Upper lobe of left lung (tissue), 6 donors: ENCODE data around the gene HPD. TPM values are rescaled to one million over a fixed set of nuclear protein-coding genes. Genes with fewer than 3 reads are reported as not detected.
A peak's percentile ranks its signal among the peaks of the same experiment; 100 is the strongest.
"Not testable (repeated sequence)": the region's sequence is repeated elsewhere in the genome, so short reads cannot be mapped to it uniquely, and the experiment has no call there.

Source experiments
- ATAC-seq, 2 donors: fragments of 200-7000 bp; cut with Tn5 transposase; one replicate each; pipeline ENCODE4 v1.9.1; 2022; ENCODE audit warnings: mild to moderate bottlenecking in 2 of 2, moderate library complexity in 2 of 2; ENCODE audit not compliant: low FRiP score in 2 of 2
- DNase-seq, 2 donors: peaks; one replicate each; pipeline ENCODE4 v3.0.0-alpha.2; 2019 to 2020
- H3K27ac ChIP-seq, 4 donors: fragments of 200-600 bp; sonication (generic); one replicate each; pipeline ENCODE4 v1.5.1; 2016 to 2019
- H3K27me3 ChIP-seq, 4 donors: fragments of 200-600 bp; sonication (generic); one replicate each; pipeline ENCODE4 v1.5.1; 2017 to 2019
- H3K36me3 ChIP-seq, 4 donors: fragments of 200-600 bp; sonication (generic); one replicate each; pipeline ENCODE4 v1.5.1; 2016 to 2019
- H3K4me1 ChIP-seq, 4 donors: fragments of 200-600 bp; sonication (generic); one replicate each; pipeline ENCODE4 v1.5.1; 2018 to 2019
- H3K4me3 ChIP-seq, 4 donors: fragments of 200-600 bp; sonication (generic); one replicate each; pipeline ENCODE4 v1.5.1; 2017 to 2019; ENCODE audit warnings: mild to moderate bottlenecking in 2 of 4, moderate library complexity in 1 of 4
- H3K9me3 ChIP-seq, 4 donors: fragments of 200-600 bp; sonication (generic); one replicate each; pipeline ENCODE4 v1.5.1; 2018 to 2019
- EP300 ChIP-seq, 4 donors: sonication (generic); formaldehyde crosslinking; IDR thresholded peaks; one replicate each; pipeline ENCODE4 v1.5.1; 2017; ENCODE audit warnings: antibody characterized with exemption in 4 of 4, control low read depth in 2 of 4
- POLR2A ChIP-seq, 4 donors: fragments of 450-650 bp; IDR thresholded peaks; one replicate each; pipeline ENCODE4 v1.5.1; 2016 to 2017; ENCODE audit warnings: antibody characterized with exemption in 4 of 4, mild to moderate bottlenecking in 2 of 4
- POLR2AphosphoS5 ChIP-seq, 2 donors: sonication (generic); formaldehyde crosslinking; IDR thresholded peaks; one replicate each; pipeline ENCODE4 v1.5.1; 2017; ENCODE audit warnings: antibody characterized with exemption in 2 of 2
- WGBS, 2 donors: methylation state at CpG; one replicate each; pipeline ENCODE4 v1.1.5; 2017 to 2018; 5-methylcytosine and 5-hydroxymethylcytosine counted together
- total RNA-seq, 6 donors: library from RNA; depleted of rRNA in 4 of 6; stranded (reverse); fragments of >200 nt in 4 of 6; gene quantifications; one replicate each; pipeline versions ENCODE4 v1.1.0 to v1.2.1, GENCODE V29; 2016 to 2021
- TF ChIP-seq, protein P1 (sequence below), 6 experiments: fragments of 450-650 bp in 4 of 6; fragments of 200-600 bp in 2 of 6; sonication (generic) in 2 of 6; IDR thresholded peaks; one replicate each; pipeline ENCODE4 v1.5.1; 2016 to 2019; ENCODE audit warnings: antibody characterized with exemption in 6 of 6
- donor health status: DM: no; HTN: no; CAD: no; lungs with moderate emphysema.
- donor health status: DM: no; HTN: yes; CAD: no; lungs with severe emphysema.

The HPD gene
- total RNA-seq, 6 donors from 2014 or later = 1.1 to 7.3 (median 1.7) TPM; not detected in 1

DNA sequence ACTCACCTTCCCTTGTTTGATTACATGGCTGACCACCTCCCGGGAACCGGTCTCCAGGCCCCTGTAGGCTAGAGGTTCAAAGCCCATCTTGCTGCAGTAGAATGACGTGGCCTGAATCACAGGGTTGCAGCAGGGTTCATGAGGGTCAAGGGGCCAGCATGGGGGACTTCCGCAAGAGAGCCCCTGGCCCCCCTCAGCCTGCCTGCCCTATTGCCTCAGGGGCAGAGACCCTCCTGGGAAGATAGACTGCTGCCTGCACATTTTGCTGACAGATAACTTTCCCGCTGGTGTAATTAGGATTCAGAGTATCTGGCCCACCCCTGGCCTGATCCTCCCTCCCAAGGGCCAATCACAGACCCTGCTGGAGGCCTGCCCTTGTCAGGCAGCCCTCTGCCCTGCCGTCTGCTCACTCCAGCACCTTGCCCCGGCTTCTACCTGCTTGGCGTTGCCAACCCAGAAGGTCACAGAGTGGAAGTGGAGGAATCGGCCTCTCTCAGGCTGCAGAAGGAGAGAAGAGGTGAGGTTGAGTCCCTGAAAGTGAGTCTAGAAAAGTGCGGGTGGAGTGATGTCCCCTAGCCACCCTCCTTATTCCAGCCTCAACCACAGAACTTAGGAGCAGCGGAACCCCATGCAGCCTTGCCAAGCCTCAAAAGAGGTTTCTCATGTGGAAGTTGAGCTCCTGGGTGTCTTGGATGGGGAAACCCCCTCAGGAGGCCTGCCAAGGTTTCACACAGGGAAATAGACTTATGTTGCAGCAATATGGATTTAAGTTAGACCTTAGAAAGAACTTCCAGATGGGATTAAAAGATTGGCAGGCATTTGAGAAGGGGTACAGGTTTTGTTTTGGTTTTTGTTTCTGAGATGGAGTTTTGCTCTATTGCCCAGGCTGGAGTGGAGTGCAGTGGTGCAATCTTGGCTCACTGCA, 1.1 kb downstream of the HPD start:
- TF ChIP-seq EP300 (IDR thresholded peaks at IDR 0.05) (no peak), POLR2AphosphoS5 (IDR thresholded peaks at IDR 0.05) (no peak), POLR2A (IDR thresholded peaks at IDR 0.05) (no peak)
- TF ChIP-seq, protein P1, sequence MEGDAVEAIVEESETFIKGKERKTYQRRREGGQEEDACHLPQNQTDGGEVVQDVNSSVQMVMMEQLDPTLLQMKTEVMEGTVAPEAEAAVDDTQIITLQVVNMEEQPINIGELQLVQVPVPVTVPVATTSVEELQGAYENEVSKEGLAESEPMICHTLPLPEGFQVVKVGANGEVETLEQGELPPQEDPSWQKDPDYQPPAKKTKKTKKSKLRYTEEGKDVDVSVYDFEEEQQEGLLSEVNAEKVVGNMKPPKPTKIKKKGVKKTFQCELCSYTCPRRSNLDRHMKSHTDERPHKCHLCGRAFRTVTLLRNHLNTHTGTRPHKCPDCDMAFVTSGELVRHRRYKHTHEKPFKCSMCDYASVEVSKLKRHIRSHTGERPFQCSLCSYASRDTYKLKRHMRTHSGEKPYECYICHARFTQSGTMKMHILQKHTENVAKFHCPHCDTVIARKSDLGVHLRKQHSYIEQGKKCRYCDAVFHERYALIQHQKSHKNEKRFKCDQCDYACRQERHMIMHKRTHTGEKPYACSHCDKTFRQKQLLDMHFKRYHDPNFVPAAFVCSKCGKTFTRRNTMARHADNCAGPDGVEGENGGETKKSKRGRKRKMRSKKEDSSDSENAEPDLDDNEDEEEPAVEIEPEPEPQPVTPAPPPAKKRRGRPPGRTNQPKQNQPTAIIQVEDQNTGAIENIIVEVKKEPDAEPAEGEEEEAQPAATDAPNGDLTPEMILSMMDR (IDR thresholded peaks at IDR 0.05) = no peak
- Histone ChIP-seq H3K9me3 (no peaks in the 10 kb centered on the region), H3K36me3 (no peaks in the 10 kb centered on the region), H3K4me3 (no peak overlapping the region), H3K27ac (peak overlapping the region in 2 of 4 donors; percentile 80 to 84), H3K4me1 (peaks cover 4 to 8% (median 6%) of the 10 kb centered on the region in 4 donors), H3K27me3 (no peaks in the 10 kb centered on the region)
- DNase-seq (no peak), ATAC-seq (no peak)
- 81 to 84% methylated on average over 10 to 11 of the region's 11 CpGs for WGBS, 2 donors

DNA sequence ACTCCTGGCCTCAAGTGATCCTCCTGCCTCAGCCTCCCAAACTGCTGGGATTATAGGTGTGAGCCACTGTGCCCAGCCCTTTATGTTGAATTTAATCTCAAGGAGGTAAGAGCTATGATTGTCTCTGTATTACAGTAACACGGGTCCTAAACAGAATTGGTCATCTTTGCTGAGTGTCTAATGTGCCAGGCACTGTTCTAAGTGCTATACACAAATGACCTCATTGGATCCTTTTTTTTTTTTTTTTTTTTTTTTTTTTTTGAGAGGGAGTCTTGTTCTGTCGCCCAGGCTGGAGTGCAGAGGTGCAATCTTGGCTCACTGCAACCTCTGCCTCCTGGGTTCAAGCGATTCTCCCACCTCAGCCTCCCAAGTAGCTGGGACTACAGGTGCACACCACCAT, 6.3 kb downstream of the HPD start:
- WGBS, 2 donors = 56 to 59% methylated on average over 3 of the region's 3 CpGs

DNA sequence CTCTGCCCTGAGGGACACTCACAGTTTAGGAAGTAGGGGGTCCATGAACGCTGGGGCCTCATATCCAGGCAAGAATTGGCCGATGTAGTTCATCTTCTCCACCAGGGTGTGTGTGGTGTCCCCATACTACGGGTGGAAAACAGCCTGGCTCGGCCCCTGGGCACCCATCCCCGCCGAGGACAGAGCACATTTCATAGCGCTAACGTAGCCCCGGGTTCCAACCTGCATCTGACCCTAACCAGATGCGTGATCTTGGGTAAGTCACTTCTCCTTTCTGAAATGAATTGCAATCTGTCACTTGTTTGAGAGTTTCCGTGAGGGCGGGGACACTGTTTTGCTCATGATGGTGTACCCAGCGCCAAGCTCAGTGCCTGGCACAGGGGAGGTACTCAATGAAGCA, 9.0 kb downstream of the HPD start:
- H3K4me3 ChIP-seq = no peak overlapping the region
- H3K27ac ChIP-seq = no peak overlapping the region
- no peaks in the 10 kb centered on the region for H3K9me3 ChIP-seq
- DNase-seq (no peak), ATAC-seq (peak in 1 of 2 donors; percentile 34)
- H3K27me3 ChIP-seq = no peaks in the 10 kb centered on the region
- 60 to 76% methylated on average over 3 to 13 of the region's 13 CpGs for WGBS, 2 donors
- no peaks in the 10 kb centered on the region for H3K36me3 ChIP-seq
- no peaks in the 10 kb centered on the region for H3K4me1 ChIP-seq
- TF ChIP-seq, protein P1 (IDR thresholded peaks at IDR 0.05) = no peak

More for the DNA sequence above, 6.3 kb downstream of the HPD start:
- H3K4me1 ChIP-seq, H3K36me3 ChIP-seq, H3K9me3 ChIP-seq, H3K4me3 ChIP-seq, DNase-seq, ATAC-seq, H3K27me3 ChIP-seq, H3K27ac ChIP-seq: not testable (repeated sequence)

DNA sequence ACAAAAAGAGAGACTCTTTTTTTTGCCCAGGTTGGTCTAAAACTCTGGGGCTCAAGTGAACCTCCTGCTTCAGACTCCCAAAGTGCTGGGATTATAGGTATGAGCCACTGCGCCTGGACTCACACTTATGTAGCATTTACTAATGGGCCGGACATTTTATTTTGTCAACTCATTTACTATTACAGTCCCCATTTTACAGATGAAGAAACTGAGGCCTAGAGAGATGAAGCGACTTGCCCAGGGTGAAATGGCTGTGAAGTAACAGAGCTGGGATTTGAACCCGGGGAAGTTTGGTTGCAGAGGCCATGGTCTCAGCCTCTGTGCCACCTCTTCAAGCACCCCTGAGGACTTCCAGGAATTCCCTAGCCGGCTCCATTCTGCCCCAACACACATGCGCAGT, 9.4 kb downstream of the HPD start:
- 94 to 99% methylated on average over 6 of the region's 6 CpGs for WGBS, 2 donors
- Histone ChIP-seq H3K36me3 (no peaks in the 10 kb centered on the region), H3K27ac (no peak overlapping the region), H3K4me3 (no peak overlapping the region), H3K9me3 (no peaks in the 10 kb centered on the region), H3K27me3 (no peaks in the 10 kb centered on the region), H3K4me1 (no peaks in the 10 kb centered on the region)
- TF ChIP-seq EP300 (IDR thresholded peaks at IDR 0.05) (no peak), POLR2A (IDR thresholded peaks at IDR 0.05) (no peak), POLR2AphosphoS5 (IDR thresholded peaks at IDR 0.05) (no peak)
- TF ChIP-seq, protein P1 (IDR thresholded peaks at IDR 0.05) = no peak
- DNase-seq = no peak
- no peak for ATAC-seq

DNA sequence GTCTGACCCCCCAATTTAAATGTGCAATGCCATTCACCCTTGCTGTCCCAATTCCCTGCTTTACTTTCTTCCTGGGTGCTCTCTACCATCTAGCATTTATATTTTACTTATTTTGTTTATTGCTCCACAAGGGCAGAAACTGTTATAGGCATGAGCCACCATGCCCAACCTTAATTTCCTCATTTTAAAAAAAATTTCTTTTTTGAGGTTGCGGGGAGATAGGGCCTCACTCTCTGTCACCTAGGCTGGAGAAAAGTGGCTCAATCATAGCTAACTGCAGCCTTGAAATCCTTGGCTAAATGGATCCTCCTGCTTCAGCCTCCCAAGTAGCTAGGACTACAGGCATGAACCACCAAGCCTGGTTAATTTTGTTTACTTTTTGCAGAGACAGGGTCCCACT, 13.0 kb downstream of the HPD start:
- DNase-seq (no peak), ATAC-seq (no peak)
- TF ChIP-seq, protein P1 (IDR thresholded peaks at IDR 0.05) = no peak
- TF ChIP-seq POLR2A (IDR thresholded peaks at IDR 0.05) (no peak), POLR2AphosphoS5 (IDR thresholded peaks at IDR 0.05) (no peak), EP300 (IDR thresholded peaks at IDR 0.05) (no peak)
- 85 to 88% methylated on average over 1 of the region's 1 CpG for WGBS, 2 donors
- H3K36me3 ChIP-seq = no peaks in the 10 kb centered on the region
- no peaks in the 10 kb centered on the region for H3K27me3 ChIP-seq
- H3K27ac ChIP-seq = no peak overlapping the region
- H3K4me3 ChIP-seq = no peak overlapping the region
- no peaks in the 10 kb centered on the region for H3K9me3 ChIP-seq
- no peaks in the 10 kb centered on the region for H3K4me1 ChIP-seq
